Measurements from ENCODE around the gene ASPSCR1. TPM values are rescaled to one million over a fixed set of nuclear protein-coding genes. Genes with fewer than 3 reads are reported as not detected.

ASPSCR1 gene
- total and polyA plus RNA-seq, 9 of the 15 experiments (the other 6 are each of a cell fraction or from before 2014, with no cell fraction given) = 0.90 to 36.9 (median 11.6) TPM

GRCh38 chr17:82065638-82066303 is 88.3 kb downstream of the ASPSCR1 start, which contains the start of gene DUS1L (continued):
- TF ChIP-seq, protein P1, sequence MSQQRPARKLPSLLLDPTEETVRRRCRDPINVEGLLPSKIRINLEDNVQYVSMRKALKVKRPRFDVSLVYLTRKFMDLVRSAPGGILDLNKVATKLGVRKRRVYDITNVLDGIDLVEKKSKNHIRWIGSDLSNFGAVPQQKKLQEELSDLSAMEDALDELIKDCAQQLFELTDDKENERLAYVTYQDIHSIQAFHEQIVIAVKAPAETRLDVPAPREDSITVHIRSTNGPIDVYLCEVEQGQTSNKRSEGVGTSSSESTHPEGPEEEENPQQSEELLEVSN (IDR thresholded peaks at IDR 0.05; ENCODE audit: borderline replicate concordance in 1 of 2, extremely low read depth in 1 of 2, insufficient read depth in 1 of 2, insufficient read length in 1 of 2, low read depth in 1 of 2, low read length in 1 of 2, poor library complexity in 1 of 2, severe bottlenecking in 1 of 2) = peak in 1 of 2 experiments; percentile 70
- TF ChIP-seq YY1 (IDR thresholded peaks at IDR 0.05; ENCODE audit: borderline replicate concordance in 1 of 3, control insufficient read depth in 1 of 3, extremely low read depth in 1 of 3, insufficient read depth in 3 of 3, insufficient read length in 1 of 3, insufficient replicate concordance in 2 of 3, low read depth in 1 of 3, low read length in 2 of 3) (peak in 2 of 3 experiments; percentile 73 to 81), MEF2D (tag; conservative IDR thresholded peaks at IDR 0.05; ENCODE audit: low read depth) (0 out of 2 replicates have a peak, but pooled peaks have one; percentile 31), ELK3 (CRISPR knock-in tag; IDR thresholded peaks at IDR 0.05) (no peak), HES1 (IDR thresholded peaks at IDR 0.05; ENCODE audit: low read depth) (no peak), CBFA2T3 (IDR thresholded peaks at IDR 0.05) (no peak), RBM14 (IDR thresholded peaks at IDR 0.05; ENCODE audit: borderline replicate concordance, insufficient read depth, low read depth, low read length) (no peak), GABPB1 (CRISPR knock-in tag; IDR thresholded peaks at IDR 0.05) (peak; percentile 98), ZBTB26 (CRISPR knock-in tag; IDR thresholded peaks at IDR 0.05) (no peak), ZNF174 (CRISPR knock-in tag; IDR thresholded peaks at IDR 0.05) (no peak), DLX4 (CRISPR knock-in tag; IDR thresholded peaks at IDR 0.05) (no peak), BACH1 (tag; IDR thresholded peaks at IDR 0.05) (no peak), JUN (IDR thresholded peaks at IDR 0.05; ENCODE audit: borderline replicate concordance, low read depth, low read length) (peak; percentile 53; the same call in 1 of the 2 replicates), JUN (CRISPR knock-in tag; IDR thresholded peaks at IDR 0.05; ENCODE audit: borderline replicate concordance) (no peak), SP1 (CRISPR knock-in tag; IDR thresholded peaks at IDR 0.05) (peak; percentile 82), NR1H2 (CRISPR knock-in tag; IDR thresholded peaks at IDR 0.05) (peak; percentile 60; the same call in 1 of the 2 replicates), ETV5 (CRISPR knock-in tag; IDR thresholded peaks at IDR 0.05; ENCODE audit: low read depth) (peak; percentile 53; the same call in 1 of the 2 replicates), DACH1 (IDR thresholded peaks at IDR 0.05; ENCODE audit: partially characterized antibody) (no peak), CREB1 (IDR thresholded peaks at IDR 0.05) (peak; percentile 45; the same call in 1 of the 2 replicates), CREB1 (CRISPR knock-in tag; IDR thresholded peaks at IDR 0.05) (peak; percentile 75)
- TF ChIP-seq, protein P2, sequence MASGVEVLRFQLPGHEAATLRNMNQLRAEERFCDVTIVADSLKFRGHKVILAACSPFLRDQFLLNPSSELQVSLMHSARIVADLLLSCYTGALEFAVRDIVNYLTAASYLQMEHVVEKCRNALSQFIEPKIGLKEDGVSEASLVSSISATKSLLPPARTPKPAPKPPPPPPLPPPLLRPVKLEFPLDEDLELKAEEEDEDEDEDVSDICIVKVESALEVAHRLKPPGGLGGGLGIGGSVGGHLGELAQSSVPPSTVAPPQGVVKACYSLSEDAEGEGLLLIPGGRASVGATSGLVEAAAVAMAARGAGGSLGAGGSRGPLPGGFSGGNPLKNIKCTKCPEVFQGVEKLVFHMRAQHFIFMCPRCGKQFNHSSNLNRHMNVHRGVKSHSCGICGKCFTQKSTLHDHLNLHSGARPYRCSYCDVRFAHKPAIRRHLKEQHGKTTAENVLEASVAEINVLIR (CRISPR knock-in tag; IDR thresholded peaks at IDR 0.05) = no peak

Measured in K562 (cell line).